ENCODE data around the gene UPF3B. TPM values are rescaled to one million over a fixed set of nuclear protein-coding genes. Genes with fewer than 3 reads are reported as not detected.

Gene UPF3B
- total RNA-seq, 2 donors from 2014 or later: 1.1 to 2.3 TPM

- Histone ChIP-seq H3K36me3 (peaks cover 6% of the 10 kb centered on the region), H3K9me3 (no peaks in the 10 kb centered on the region), H3K27me3 (no peaks in the 10 kb centered on the region), H3K4me1 (peaks cover 0 to 7% of the 10 kb centered on the region in 2 donors), H3K27ac (peak within 1 kb of the TSS; percentile 87 to 88), H3K4me3 (peak within 1 kb of the TSS; percentile 49 to 59)
- peak; percentile 85 for DNase-seq (ENCODE audit: low spot score)
- TF ChIP-seq CTCF (IDR thresholded peaks at IDR 0.05): no peak
Observed at GRCh38 chrX:119871599-119872395, 19.0 kb upstream of the UPF3B start, which contains the start of the genes NDUFA1 and RNF113A. Gene NDUFA1, plus strand, starts transcription at chrX:119871832. Its CDS starts 80 bp downstream, at chrX:119871912. Gene RNF113A, minus strand, starts transcription at chrX:119871733. Its CDS starts 120 bp downstream, at chrX:119871613.

GRCh38 chrX:119871245-119871598 is 18.5 kb upstream of the UPF3B start:
- peaks cover 0 to 7% of the 10 kb centered on the region in 2 donors for H3K4me1 ChIP-seq
- H3K9me3 ChIP-seq: no peaks in the 10 kb centered on the region
- no peaks in the 10 kb centered on the region for H3K27me3 ChIP-seq
- H3K27ac ChIP-seq: peak overlapping the region; percentile 87 to 88
- H3K36me3 ChIP-seq: no peaks in the 10 kb centered on the region
- no peak for DNase-seq (ENCODE audit: low spot score)
- peak overlapping the region; percentile 49 to 59 for H3K4me3 ChIP-seq
- no peak for TF ChIP-seq CTCF (IDR thresholded peaks at IDR 0.05)

GRCh38 chrX:119870626-119871131 is 17.9 kb upstream of the UPF3B start:
- DNase-seq (ENCODE audit: low spot score): no peak
- no peak for TF ChIP-seq CTCF (IDR thresholded peaks at IDR 0.05)
- Histone ChIP-seq H3K4me1 (peaks cover 0 to 7% of the 10 kb centered on the region in 2 donors), H3K27ac (peak overlapping the region; percentile 87 to 88), H3K9me3 (no peaks in the 10 kb centered on the region), H3K36me3 (no peaks in the 10 kb centered on the region), H3K27me3 (no peaks in the 10 kb centered on the region), H3K4me3 (peak overlapping the region; percentile 49 to 59)

- Histone ChIP-seq H3K36me3 (no peaks in the 10 kb centered on the region), H3K27me3 (no peaks in the 10 kb centered on the region), H3K9me3 (no peaks in the 10 kb centered on the region), H3K4me1 (peaks cover 0 to 5% of the 10 kb centered on the region in 2 donors), H3K4me3 (peak overlapping the region; percentile 67 to 69), H3K27ac (peak overlapping the region; percentile 57 to 91)
- no peak for TF ChIP-seq CTCF (IDR thresholded peaks at IDR 0.05)
- no peak for DNase-seq (ENCODE audit: low spot score)
Observed at GRCh38 chrX:119853444-119853843, 681 bp upstream of the UPF3B start.

GRCh38 chrX:119833905-119834304 is 18.9 kb downstream of the UPF3B start:
- Histone ChIP-seq H3K4me1 (no peaks in the 10 kb centered on the region), H3K27me3 (no peaks in the 10 kb centered on the region), H3K27ac (no peak overlapping the region), H3K9me3 (no peaks in the 10 kb centered on the region), H3K36me3 (peaks cover 18% of the 10 kb centered on the region), H3K4me3 (no peak overlapping the region)
- TF ChIP-seq CTCF (IDR thresholded peaks at IDR 0.05): no peak
- DNase-seq (ENCODE audit: low spot score): no peak
